Astrocyte of the spinal cord (primary cell): Measurements from ENCODE around the gene RHOJ.

Source experiments
- DNase-seq: peaks from one replicate; pipeline ENCODE4 v3.0.0; 2011; ENCODE audit warnings: low read depth, low spot score
- H3K4me3 ChIP-seq: 2 replicates; pipeline ENCODE4 v1.5.1; 2011; ENCODE audit warnings: low read depth, mild to moderate bottlenecking, low read length, moderate library complexity
- CTCF ChIP-seq: IDR thresholded peaks from 2 replicates; pipeline ENCODE4 v1.5.1; 2012; ENCODE audit warnings: low read depth, mild to moderate bottlenecking, low read length, inconsistent platforms
- in situ Hi-C: cut with HindIII; loops from 2 replicates; pipeline ENCODE4 v1.10.0; 2017; ENCODE audit warnings: low sequenced_read_pairs

The RHOJ gene

GRCh38 chr14:63286071-63286470 lies 81.8 kb downstream of the RHOJ start:
- no peak for TF ChIP-seq CTCF
- in situ Hi-C loops, result no loop called here
- no peak overlapping the region for H3K4me3 ChIP-seq
- DNase-seq, result no peak

DNA sequence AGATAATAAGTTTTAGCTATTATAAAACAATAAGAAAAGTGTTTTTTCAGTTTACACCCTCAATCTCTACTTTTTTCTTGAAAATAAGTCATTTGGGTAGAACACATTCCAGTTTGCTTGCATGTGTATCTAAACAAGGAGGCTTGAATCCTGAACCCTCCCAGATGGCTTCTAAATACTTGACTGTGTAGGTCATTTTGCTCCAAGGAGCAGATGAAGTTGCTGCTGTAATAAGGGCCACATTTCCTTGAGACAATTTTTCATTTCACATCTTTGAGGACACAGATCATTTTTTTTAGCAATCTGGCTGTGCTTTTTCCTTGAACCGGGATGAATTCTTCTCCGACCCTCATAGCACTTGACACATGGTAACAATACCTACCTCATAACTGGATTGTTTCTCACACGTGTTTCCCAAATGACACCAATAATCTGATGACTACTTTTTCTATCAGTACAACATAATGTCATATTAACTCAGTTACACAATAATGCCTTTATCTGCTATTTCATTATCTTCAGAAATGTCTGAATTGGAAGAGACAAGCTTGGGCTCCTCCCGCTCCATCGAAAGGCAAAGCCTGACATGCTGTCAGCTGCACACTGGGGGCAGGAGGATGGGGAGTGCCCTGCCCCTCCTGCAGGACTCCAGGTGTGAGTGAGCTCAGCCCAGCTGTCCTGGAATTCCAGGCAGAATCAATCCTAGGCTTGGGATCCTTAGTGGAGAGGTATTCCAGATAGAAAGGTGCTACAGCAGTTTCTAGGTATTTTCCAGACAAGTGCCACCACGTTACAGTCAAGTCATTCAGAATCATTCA lies 83.6 kb downstream of the RHOJ start:
- no peak for DNase-seq
- no peak overlapping the region for H3K4me3 ChIP-seq
- in situ Hi-C loops, result no loop called here
- no peak for TF ChIP-seq CTCF

DNA sequence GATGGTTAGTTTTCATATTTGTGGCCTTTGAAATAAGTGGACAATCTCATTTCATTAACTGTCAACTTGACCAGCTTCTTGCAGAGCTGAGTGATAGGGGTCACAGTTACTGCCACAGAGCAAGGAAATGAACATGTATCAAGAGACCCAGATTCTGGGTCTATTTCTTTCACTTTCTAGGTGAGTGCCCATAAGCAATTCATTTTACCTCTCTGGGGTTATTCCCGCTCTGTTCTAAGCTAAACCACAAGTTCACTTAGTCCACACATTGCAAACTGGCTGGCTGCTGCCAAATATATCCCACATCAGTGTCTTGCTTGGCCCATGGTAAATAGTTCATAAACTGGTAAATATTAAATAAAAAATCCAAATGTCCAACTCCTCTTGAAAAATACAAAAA lies 84.6 kb downstream of the RHOJ start:
- no peak for TF ChIP-seq CTCF
- no peak for DNase-seq
- in situ Hi-C loops, result no loop called here
- no peak overlapping the region for H3K4me3 ChIP-seq

DNA sequence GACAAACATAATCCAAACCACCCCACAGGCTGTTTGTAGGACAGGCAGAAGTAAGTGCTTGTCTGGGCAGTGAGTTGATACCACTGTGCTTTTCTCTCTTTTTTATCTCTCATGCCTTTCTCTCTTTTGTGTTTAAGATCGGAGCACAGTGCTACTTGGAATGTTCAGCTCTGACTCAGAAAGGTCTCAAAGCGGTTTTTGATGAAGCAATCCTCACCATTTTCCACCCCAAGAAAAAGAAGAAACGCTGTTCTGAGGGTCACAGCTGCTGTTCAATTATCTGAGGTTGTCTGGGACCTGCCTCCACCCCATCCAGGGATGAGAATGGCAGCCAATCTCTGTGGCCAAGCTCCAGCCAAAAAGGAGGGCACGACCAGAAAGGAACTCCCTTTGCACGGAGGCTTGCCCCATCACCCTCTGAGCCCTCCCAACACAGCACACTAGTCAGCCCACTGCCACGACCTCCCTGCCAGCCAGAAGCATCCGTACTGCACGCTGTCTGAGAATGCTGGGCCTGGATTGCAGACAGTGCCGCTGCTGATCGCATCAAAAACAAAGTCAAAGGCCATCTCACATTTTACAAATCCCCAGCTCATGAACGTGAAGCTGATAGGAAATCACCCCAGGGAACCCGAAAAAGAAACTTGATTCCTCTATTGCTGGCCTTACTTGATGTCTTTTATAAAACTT lies 86.6 kb downstream of the RHOJ start:
- no peak for DNase-seq
- in situ Hi-C loops, result no loop called here
- no peak for TF ChIP-seq CTCF
- H3K4me3 ChIP-seq, result no peak overlapping the region

- no peak for TF ChIP-seq CTCF
- no peak for DNase-seq
- in situ Hi-C loops, result no loop called here
- no peak overlapping the region for H3K4me3 ChIP-seq
Observed at GRCh38 chr14:63292805-63293204, 88.6 kb downstream of the RHOJ start.

DNA sequence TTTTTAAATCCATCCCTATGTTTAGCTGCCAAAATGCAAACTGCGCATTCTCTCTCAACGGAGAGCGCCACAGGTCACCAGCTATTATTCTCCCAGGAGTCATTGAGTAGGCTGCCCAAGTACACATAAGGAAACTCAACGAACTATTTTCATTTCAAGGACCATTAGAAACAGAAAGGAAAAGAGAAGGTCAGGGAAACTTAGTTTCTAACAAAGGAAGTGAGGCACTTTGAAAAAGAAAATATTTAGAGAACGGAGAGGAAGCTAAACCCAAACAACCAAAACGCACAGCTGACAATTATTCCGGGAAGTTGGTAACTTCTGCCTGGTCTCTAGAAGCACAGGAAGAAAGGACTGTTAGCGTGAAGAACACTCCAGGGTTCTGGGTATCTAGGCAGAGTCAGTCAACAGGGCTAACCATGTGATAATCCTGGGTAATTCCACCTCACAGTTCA lies 91.0 kb downstream of the RHOJ start:
- H3K4me3 ChIP-seq, result no peak overlapping the region
- no peak for TF ChIP-seq CTCF
- peak; percentile 36 for DNase-seq
- in situ Hi-C loops, result no loop called here
